ENCODE measurements around the gene AFAP1.

AFAP1 gene

GRCh38 chr4:7968262-7968896 lies 28.7 kb upstream of the AFAP1 start:
- no peak for DNase-seq (ENCODE audit: low spot score)

- DNase-seq (ENCODE audit: low spot score) = no peak
Measured at GRCh38 chr4:7967501-7968261, 28.0 kb upstream of the AFAP1 start.

- no peak for DNase-seq (ENCODE audit: low spot score)
Measured at GRCh38 chr4:7967063-7967440, 27.4 kb upstream of the AFAP1 start.

GRCh38 chr4:7966281-7967062 lies 26.8 kb upstream of the AFAP1 start:
- no peak for DNase-seq (ENCODE audit: low spot score)

GRCh38 chr4:7964890-7965662 lies 25.4 kb upstream of the AFAP1 start:
- no peak for DNase-seq (ENCODE audit: low spot score)

GRCh38 chr4:7964459-7964858 lies 24.8 kb upstream of the AFAP1 start:
- no peak for DNase-seq (ENCODE audit: low spot score)

GRCh38 chr4:7963691-7964090 lies 24.0 kb upstream of the AFAP1 start:
- no peak for DNase-seq (ENCODE audit: low spot score)

- DNase-seq (ENCODE audit: low spot score) = no peak
Measured at GRCh38 chr4:7962609-7963508, 23.2 kb upstream of the AFAP1 start.

- DNase-seq (ENCODE audit: low spot score) = peak; percentile 23
Measured at GRCh38 chr4:7960790-7961655, 21.4 kb upstream of the AFAP1 start.

- no peak for DNase-seq (ENCODE audit: low spot score)
Measured at GRCh38 chr4:7960017-7960789, 20.5 kb upstream of the AFAP1 start.

GRCh38 chr4:7959078-7959477 lies 19.4 kb upstream of the AFAP1 start:
- DNase-seq (ENCODE audit: low spot score) = no peak

GRCh38 chr4:7956934-7957656 lies 17.4 kb upstream of the AFAP1 start:
- DNase-seq (ENCODE audit: low spot score) = no peak

GRCh38 chr4:7956270-7956808 lies 16.7 kb upstream of the AFAP1 start:
- DNase-seq (ENCODE audit: low spot score) = no peak

GRCh38 chr4:7955393-7955792 lies 15.7 kb upstream of the AFAP1 start:
- DNase-seq (ENCODE audit: low spot score) = no peak

- DNase-seq (ENCODE audit: low spot score) = no peak
Measured at GRCh38 chr4:7952615-7953014, 13.0 kb upstream of the AFAP1 start.

GRCh38 chr4:7950301-7951092 lies 10.8 kb upstream of the AFAP1 start:
- DNase-seq (ENCODE audit: low spot score) = no peak

- DNase-seq (ENCODE audit: low spot score) = no peak
Measured at GRCh38 chr4:7949759-7950158, 10.1 kb upstream of the AFAP1 start.

- DNase-seq (ENCODE audit: low spot score) = no peak
Measured at GRCh38 chr4:7947927-7948326, 8.3 kb upstream of the AFAP1 start.
